HPDE6-E6E7 (cell line): Measurements from ENCODE around the gene ADGRA1.
"Not testable (repeated sequence)": the region's sequence is repeated elsewhere in the genome, so short reads cannot be mapped to it uniquely, and the experiment has no call there.

ENCODE experiments used
- DNase-seq: peaks from one replicate; pipeline ENCODE4 v3.0.0; 2011; ENCODE audit warnings: missing footprints; ENCODE audit errors: extremely low spot score

ADGRA1 gene

GRCh38 chr10:133110609-133111275 is 23.0 kb downstream of the ADGRA1 start:
- no peak for DNase-seq

- not testable (repeated sequence) for DNase-seq
Observed at GRCh38 chr10:133111640-133112039, 23.9 kb downstream of the ADGRA1 start.

GRCh38 chr10:133113146-133113830 is 25.6 kb downstream of the ADGRA1 start:
- DNase-seq = no peak

GRCh38 chr10:133113847-133114246 is 26.1 kb downstream of the ADGRA1 start:
- no peak for DNase-seq

- DNase-seq = no peak
Observed at GRCh38 chr10:133114251-133114650, 26.5 kb downstream of the ADGRA1 start.

GRCh38 chr10:133114726-133115452 is 27.2 kb downstream of the ADGRA1 start:
- no peak for DNase-seq

GRCh38 chr10:133115453-133115842 is 27.7 kb downstream of the ADGRA1 start:
- no peak for DNase-seq

- no peak for DNase-seq
Observed at GRCh38 chr10:133115976-133116375, 28.3 kb downstream of the ADGRA1 start.

GRCh38 chr10:133116455-133116854 is 28.7 kb downstream of the ADGRA1 start:
- DNase-seq = no peak

GRCh38 chr10:133117036-133117687 is 29.4 kb downstream of the ADGRA1 start:
- DNase-seq = no peak

GRCh38 chr10:133117688-133118071 is 30.0 kb downstream of the ADGRA1 start:
- DNase-seq = no peak

- DNase-seq = no peak
Observed at GRCh38 chr10:133121479-133121878, 33.8 kb downstream of the ADGRA1 start.

GRCh38 chr10:133122171-133122935 is 34.6 kb downstream of the ADGRA1 start:
- DNase-seq = no peak

GRCh38 chr10:133123050-133123745 is 35.5 kb downstream of the ADGRA1 start:
- no peak for DNase-seq

- DNase-seq = no peak
Observed at GRCh38 chr10:133123746-133124356, 36.1 kb downstream of the ADGRA1 start.

- DNase-seq = no peak
Observed at GRCh38 chr10:133124357-133125211, 36.9 kb downstream of the ADGRA1 start.

- no peak for DNase-seq
Observed at GRCh38 chr10:133125901-133126300, 38.2 kb downstream of the ADGRA1 start.

GRCh38 chr10:133126431-133127290 is 38.9 kb downstream of the ADGRA1 start:
- DNase-seq = no peak
